ENCODE data around the gene NOP53.

The NOP53 gene

GRCh38 chr19:47778049-47778953, 33.0 kb downstream of the NOP53 start, which contains the start of gene SELENOW:
TSS of gene SELENOW (plus strand) at chr19:47778703. CDS start at chr19:47778786, 83 bp downstream.
- TF ChIP-seq GATA2 (IDR thresholded peaks at IDR 0.05; ENCODE audit: low read depth, low read length) (no peak), GATA3 (IDR thresholded peaks at IDR 0.05; ENCODE audit: low read depth, low read length) (no peak)

- TF ChIP-seq GATA3 (IDR thresholded peaks at IDR 0.05; ENCODE audit: low read depth, low read length) (no peak), GATA2 (IDR thresholded peaks at IDR 0.05; ENCODE audit: low read depth, low read length) (no peak)
Measured at GRCh38 chr19:47778954-47779351, 33.6 kb downstream of the NOP53 start.

GRCh38 chr19:47779524-47780214, 34.3 kb downstream of the NOP53 start:
- no peak for TF ChIP-seq GATA2 (IDR thresholded peaks at IDR 0.05; ENCODE audit: low read depth, low read length)
- TF ChIP-seq GATA3 (IDR thresholded peaks at IDR 0.05; ENCODE audit: low read depth, low read length): no peak

- TF ChIP-seq GATA2 (IDR thresholded peaks at IDR 0.05; ENCODE audit: low read depth, low read length) (no peak), GATA3 (IDR thresholded peaks at IDR 0.05; ENCODE audit: low read depth, low read length) (no peak)
Measured at GRCh38 chr19:47780215-47780551, 34.8 kb downstream of the NOP53 start.

- TF ChIP-seq GATA2 (IDR thresholded peaks at IDR 0.05; ENCODE audit: low read depth, low read length) (no peak), GATA3 (IDR thresholded peaks at IDR 0.05; ENCODE audit: low read depth, low read length) (no peak)
Measured at GRCh38 chr19:47781590-47782262, 36.4 kb downstream of the NOP53 start.

GRCh38 chr19:47786566-47786965, 41.2 kb downstream of the NOP53 start:
- TF ChIP-seq GATA2 (IDR thresholded peaks at IDR 0.05; ENCODE audit: low read depth, low read length) (no peak), GATA3 (IDR thresholded peaks at IDR 0.05; ENCODE audit: low read depth, low read length) (no peak)

- TF ChIP-seq GATA3 (IDR thresholded peaks at IDR 0.05; ENCODE audit: low read depth, low read length) (no peak), GATA2 (IDR thresholded peaks at IDR 0.05; ENCODE audit: low read depth, low read length) (no peak)
Measured at GRCh38 chr19:47790398-47790814, 45.1 kb downstream of the NOP53 start.

GRCh38 chr19:47792616-47793015, 47.3 kb downstream of the NOP53 start:
- TF ChIP-seq GATA2 (IDR thresholded peaks at IDR 0.05; ENCODE audit: low read depth, low read length) (no peak), GATA3 (IDR thresholded peaks at IDR 0.05; ENCODE audit: low read depth, low read length) (no peak)

GRCh38 chr19:47794526-47794925, 49.2 kb downstream of the NOP53 start:
- TF ChIP-seq GATA3 (IDR thresholded peaks at IDR 0.05; ENCODE audit: low read depth, low read length) (no peak), GATA2 (IDR thresholded peaks at IDR 0.05; ENCODE audit: low read depth, low read length) (no peak)

- no peak for TF ChIP-seq GATA3 (IDR thresholded peaks at IDR 0.05; ENCODE audit: low read depth, low read length)
- TF ChIP-seq GATA2 (IDR thresholded peaks at IDR 0.05; ENCODE audit: low read depth, low read length): no peak
Measured at GRCh38 chr19:47796785-47797184, 51.4 kb downstream of the NOP53 start.

- TF ChIP-seq GATA2 (IDR thresholded peaks at IDR 0.05; ENCODE audit: low read depth, low read length) (no peak), GATA3 (IDR thresholded peaks at IDR 0.05; ENCODE audit: low read depth, low read length) (no peak)
Measured at GRCh38 chr19:47797996-47798903, 52.9 kb downstream of the NOP53 start.

- TF ChIP-seq GATA3 (IDR thresholded peaks at IDR 0.05; ENCODE audit: low read depth, low read length) (no peak), GATA2 (IDR thresholded peaks at IDR 0.05; ENCODE audit: low read depth, low read length) (no peak)
Measured at GRCh38 chr19:47798904-47799266, 53.5 kb downstream of the NOP53 start.

- no peak for TF ChIP-seq GATA2 (IDR thresholded peaks at IDR 0.05; ENCODE audit: low read depth, low read length)
- TF ChIP-seq GATA3 (IDR thresholded peaks at IDR 0.05; ENCODE audit: low read depth, low read length): no peak
Measured at GRCh38 chr19:47801270-47801669, 55.9 kb downstream of the NOP53 start.
